Activated T-helper 17 cell treated with anti-CD3 and anti-CD28 coated beads, Interleukin-2, amount 50 U/mL, for 72 hours (primary cell): ENCODE data around the gene PHLDA2. TPM values are rescaled to one million over a fixed set of nuclear protein-coding genes. Genes with fewer than 3 reads are reported as not detected.
A peak's percentile ranks its signal among the peaks of the same experiment; 100 is the strongest.

Experiments used
- ATAC-seq: fragments of 150-1000 bp; cut with Tn5 transposase; replicated peaks from 2 replicates; pipeline ENCODE4 v1.10.0; 2021; ENCODE audit warnings: mild to moderate bottlenecking, moderate library complexity
- H3K27ac Mint-ChIP-seq: one replicate; pipeline ENCODE4 v1.8.0; 2022; ENCODE audit warnings: mixed read lengths
- H3K27me3 Mint-ChIP-seq: one replicate; pipeline ENCODE4 v1.8.0; 2022; ENCODE audit warnings: mixed read lengths
- H3K36me3 Mint-ChIP-seq: one replicate; pipeline ENCODE4 v1.8.0; 2022; ENCODE audit warnings: low read depth, mild to moderate bottlenecking, mixed read lengths
- H3K4me1 Mint-ChIP-seq: one replicate; pipeline ENCODE4 v1.8.0; 2022; ENCODE audit warnings: mixed read lengths
- H3K4me3 Mint-ChIP-seq: one replicate; pipeline ENCODE4 v1.8.0; 2022; ENCODE audit warnings: mild to moderate bottlenecking, mixed read lengths
- H3K9me3 Mint-ChIP-seq: one replicate; pipeline ENCODE4 v1.8.0; 2022; ENCODE audit warnings: mixed read lengths
- total RNA-seq, 2 donors: library from RNA; stranded (reverse); gene quantifications; one replicate each; pipeline ENCODE4 v1.2.3, GENCODE V29; 2022

The PHLDA2 gene
- total RNA-seq, 2 donors from 2014 or later: 5.6 to 9.1 TPM

GRCh38 chr11:2883640-2883978 is 45.6 kb downstream of the PHLDA2 start:
- H3K27me3 Mint-ChIP-seq: peaks cover 6% of the 10 kb centered on the region
- no peaks in the 10 kb centered on the region for H3K9me3 Mint-ChIP-seq
- no peaks in the 10 kb centered on the region for H3K4me1 Mint-ChIP-seq
- H3K27ac Mint-ChIP-seq: no peak overlapping the region
- H3K36me3 Mint-ChIP-seq: peaks cover 7% of the 10 kb centered on the region
- H3K4me3 Mint-ChIP-seq: peak overlapping the region; percentile 57
- ATAC-seq: no peak

- peaks cover 7% of the 10 kb centered on the region for H3K36me3 Mint-ChIP-seq
- H3K4me1 Mint-ChIP-seq: no peaks in the 10 kb centered on the region
- peaks cover under 1% of the 10 kb centered on the region for H3K9me3 Mint-ChIP-seq
- peak overlapping the region; percentile 57 for H3K4me3 Mint-ChIP-seq
- H3K27me3 Mint-ChIP-seq: peaks cover 7% of the 10 kb centered on the region
- ATAC-seq: no peak
- H3K27ac Mint-ChIP-seq: no peak overlapping the region
Measured at GRCh38 chr11:2882396-2883110, 46.7 kb downstream of the PHLDA2 start.

GRCh38 chr11:2881981-2882375 is 47.2 kb downstream of the PHLDA2 start:
- Mint-ChIP-seq H3K27ac (no peak overlapping the region), H3K27me3 (peaks cover 9% of the 10 kb centered on the region), H3K4me1 (no peaks in the 10 kb centered on the region), H3K4me3 (no peak overlapping the region), H3K36me3 (peaks cover 7% of the 10 kb centered on the region), H3K9me3 (peaks cover 4% of the 10 kb centered on the region)
- ATAC-seq: no peak

GRCh38 chr11:2881076-2881980 is 47.9 kb downstream of the PHLDA2 start:
- no peak overlapping the region for H3K27ac Mint-ChIP-seq
- H3K4me1 Mint-ChIP-seq: no peaks in the 10 kb centered on the region

GRCh38 chr11:2880646-2881045 is 48.6 kb downstream of the PHLDA2 start:
- peaks cover 7% of the 10 kb centered on the region for H3K36me3 Mint-ChIP-seq
- H3K27ac Mint-ChIP-seq: no peak overlapping the region
- peaks cover 9% of the 10 kb centered on the region for H3K27me3 Mint-ChIP-seq
- H3K4me1 Mint-ChIP-seq: no peaks in the 10 kb centered on the region
- peaks cover 4% of the 10 kb centered on the region for H3K9me3 Mint-ChIP-seq
- H3K4me3 Mint-ChIP-seq: no peak overlapping the region
- no peak for ATAC-seq

More at GRCh38 chr11:2881076-2881980, 47.9 kb downstream of the PHLDA2 start:
- peaks cover 7% of the 10 kb centered on the region for H3K36me3 Mint-ChIP-seq
- no peak for ATAC-seq
- H3K4me3 Mint-ChIP-seq: no peak overlapping the region
- H3K9me3 Mint-ChIP-seq: peaks cover 4% of the 10 kb centered on the region
- peaks cover 9% of the 10 kb centered on the region for H3K27me3 Mint-ChIP-seq

GRCh38 chr11:2878782-2879181 is 50.4 kb downstream of the PHLDA2 start:
- Mint-ChIP-seq H3K9me3 (peaks cover 4% of the 10 kb centered on the region), H3K4me3 (no peak overlapping the region), H3K36me3 (peaks cover 7% of the 10 kb centered on the region), H3K27ac (no peak overlapping the region), H3K27me3 (peaks cover 14% of the 10 kb centered on the region), H3K4me1 (no peaks in the 10 kb centered on the region)
- ATAC-seq: no peak

Other genes with a start within 250 kb of the PHLDA2 start
- gene KCNQ1OT1, start 229.4 kb downstream of the PHLDA2 start, total RNA-seq: under 1 TPM; 0.24 to 0.64 TPM
- 10 to 100 TPM in 1 of 2 donors, under 1 TPM in 1; 0.58 to 34.8 TPM for gene CDKN1C, start 43.6 kb downstream of the PHLDA2 start, total RNA-seq
- 100 to 1,000 TPM; 301 to 344 TPM for gene NAP1L4, start 62.9 kb upstream of the PHLDA2 start, total RNA-seq
- 10 to 100 TPM; 81.4 to 84.9 TPM for gene CARS1, start 128.0 kb upstream of the PHLDA2 start, total RNA-seq
- 1 to 10 TPM; 3.3 to 5.3 TPM for gene OSBPL5, start 235.9 kb upstream of the PHLDA2 start, total RNA-seq